GM19468 (cell line): ENCODE results near the gene LRRN4.
"Not testable (repeated sequence)": the region's sequence is repeated elsewhere in the genome, so short reads cannot be mapped to it uniquely, and the experiment has no call there.

ENCODE experiments used
- ATAC-seq: cut with Tn5 transposase; IDR thresholded peaks from one replicate; pipeline ENCODE4 v1.9.1; 2021; ENCODE audit warnings: mild to moderate bottlenecking, moderate library complexity, moderate number of reproducible peaks; ENCODE audit not compliant: unreplicated experiment; ENCODE audit errors: extremely low read depth

Gene LRRN4

GRCh38 chr20:6061544-6061943 is 7.7 kb upstream of the LRRN4 start:
- no peak for ATAC-seq

- no peak for ATAC-seq
Measured at GRCh38 chr20:6060213-6060612, 6.4 kb upstream of the LRRN4 start.

- no peak for ATAC-seq
Measured at GRCh38 chr20:6058684-6059295, 4.9 kb upstream of the LRRN4 start.

GRCh38 chr20:6057691-6058090 is 3.8 kb upstream of the LRRN4 start:
- no peak for ATAC-seq

- ATAC-seq = no peak
Measured at GRCh38 chr20:6057139-6057538, 3.3 kb upstream of the LRRN4 start.

DNA sequence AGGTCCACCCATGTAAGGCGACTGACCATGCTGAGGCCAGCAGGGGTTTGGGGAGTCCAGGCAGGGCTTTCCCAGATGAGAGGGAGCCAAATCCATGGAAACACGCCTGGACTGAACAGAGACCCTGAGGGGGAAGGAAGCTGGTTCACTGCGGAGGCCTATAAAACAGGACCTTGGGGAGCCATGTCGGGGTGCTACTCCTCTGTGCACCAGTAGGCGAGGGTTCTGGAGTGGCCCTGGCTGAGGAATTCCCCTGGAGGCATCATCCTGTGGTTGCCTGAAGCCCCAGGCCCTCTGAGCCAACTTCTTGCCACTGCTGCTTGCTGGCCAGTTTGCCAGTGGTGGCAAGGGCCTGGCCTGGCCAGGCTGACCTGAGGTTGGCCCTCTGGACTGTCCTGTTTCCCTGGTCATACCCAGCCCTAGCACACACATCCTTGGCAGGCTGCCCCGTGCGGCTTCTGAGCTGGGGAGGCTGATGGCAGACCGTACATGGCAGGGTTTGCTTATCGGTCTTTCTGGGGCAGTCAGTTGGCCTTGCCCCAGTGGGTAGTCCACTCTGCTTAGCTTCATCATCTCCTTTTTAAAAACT is 2.2 kb upstream of the LRRN4 start:
- no peak for ATAC-seq

DNA sequence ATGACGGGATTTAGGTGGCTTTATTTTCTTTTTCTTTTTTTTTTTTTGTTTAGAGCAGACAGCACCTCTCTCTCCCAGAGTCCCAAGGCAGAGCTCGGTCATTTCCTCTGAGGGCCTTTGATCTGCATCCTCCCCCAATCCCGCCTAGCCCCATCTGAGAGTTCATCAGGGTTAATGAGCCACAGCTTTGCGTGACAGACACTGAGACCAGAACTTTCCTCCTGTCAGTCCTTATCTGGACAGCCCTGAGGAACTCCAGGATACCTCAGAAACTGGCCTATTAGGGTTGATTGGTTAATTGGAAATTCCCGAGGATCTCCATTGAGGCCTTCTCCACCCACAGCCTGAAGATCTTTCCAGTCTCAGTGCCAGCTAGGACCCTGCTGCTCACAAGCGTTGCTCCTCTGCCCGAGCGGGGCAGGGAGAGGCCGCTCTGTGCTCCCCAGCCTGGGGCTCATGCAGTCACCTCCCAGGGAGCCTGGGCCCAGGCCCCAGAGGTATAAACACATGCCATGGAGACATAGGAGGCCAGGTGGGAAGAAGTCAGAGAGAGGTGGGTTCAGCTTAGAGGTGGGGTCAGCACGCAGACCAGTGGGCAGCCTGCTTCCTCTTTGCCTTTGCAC is 1.4 kb upstream of the LRRN4 start:
- ATAC-seq = no peak

DNA sequence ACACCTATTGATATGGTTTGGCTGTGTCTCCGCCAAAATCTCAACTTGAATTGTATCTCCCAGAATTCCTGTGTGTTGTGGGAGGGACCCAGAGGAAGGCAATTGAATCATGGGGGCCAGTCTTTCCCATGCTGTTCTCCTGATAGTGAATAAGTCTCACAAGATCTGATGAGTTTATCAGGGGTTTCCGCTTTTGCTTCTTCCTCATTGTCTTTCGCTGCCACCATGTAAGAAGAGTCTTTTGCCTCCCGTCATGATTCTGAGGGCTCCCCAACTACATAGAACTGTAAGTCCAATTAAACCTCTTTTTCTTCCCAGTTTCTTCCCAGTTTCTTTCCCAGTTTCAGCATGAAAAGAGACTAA is 810 bp upstream of the LRRN4 start:
- ATAC-seq = not testable (repeated sequence)

- ATAC-seq = no peak
Measured at GRCh38 chr20:6053064-6053775, 640 bp downstream of the LRRN4 start.

DNA sequence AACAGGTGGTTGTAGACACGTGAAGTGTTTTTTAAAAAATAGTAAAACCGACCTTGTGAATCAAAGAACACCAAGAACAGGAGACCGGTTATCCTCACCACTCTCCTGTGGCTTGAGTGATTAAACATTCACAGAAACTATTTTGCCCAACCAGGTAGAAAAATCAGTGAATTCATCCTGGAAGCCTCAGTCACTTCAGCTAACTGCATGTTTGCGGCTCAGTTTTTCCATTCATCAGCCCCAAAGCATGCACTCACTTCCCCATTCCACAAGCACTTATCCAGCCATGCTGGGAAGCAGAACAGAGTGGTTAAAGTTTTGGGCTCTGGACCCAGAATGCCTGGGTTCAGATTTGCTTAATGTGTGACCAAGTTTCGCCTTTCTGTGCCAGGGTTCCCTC is 2.4 kb downstream of the LRRN4 start:
- no peak for ATAC-seq

- ATAC-seq = no peak
Measured at GRCh38 chr20:6048391-6048790, 5.5 kb downstream of the LRRN4 start.

DNA sequence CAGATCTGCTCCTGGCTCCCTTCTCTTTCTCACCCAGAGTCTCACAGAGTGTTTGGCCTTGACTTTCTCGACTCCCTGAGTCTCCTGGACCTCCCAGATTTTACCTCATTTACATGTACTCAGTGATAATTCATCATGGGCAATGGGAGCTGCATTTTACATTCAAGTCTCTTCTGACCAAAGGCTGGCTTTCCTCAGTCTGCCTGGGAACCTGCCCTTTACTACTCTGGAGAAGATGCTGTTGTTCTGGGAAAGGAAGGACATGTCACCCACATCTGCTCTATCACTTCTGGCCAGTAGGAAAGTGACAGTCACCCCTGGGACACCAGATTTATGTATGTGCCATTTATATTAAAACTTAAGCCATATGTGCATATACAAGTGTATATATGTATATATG is 7.4 kb downstream of the LRRN4 start:
- no peak for ATAC-seq

DNA sequence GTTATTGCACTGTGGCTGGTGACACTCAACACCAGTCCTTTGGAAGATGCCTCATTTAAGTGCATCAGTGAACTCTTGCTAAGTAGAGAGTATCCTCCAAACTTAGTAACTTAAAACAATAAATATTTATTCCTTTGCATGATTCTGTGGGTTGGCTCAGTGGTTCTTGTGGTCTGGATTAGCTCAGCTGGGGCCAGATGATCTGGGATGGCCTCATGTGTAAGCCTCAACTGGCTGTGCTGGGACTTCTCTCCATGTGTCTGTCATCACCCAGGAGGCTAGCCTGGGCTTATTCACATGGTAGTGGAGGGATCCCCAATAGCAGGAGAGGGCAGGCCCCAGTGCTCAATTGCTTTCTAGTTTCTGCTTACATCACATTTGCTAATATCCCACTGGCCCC is 8.3 kb downstream of the LRRN4 start:
- no peak for ATAC-seq

DNA sequence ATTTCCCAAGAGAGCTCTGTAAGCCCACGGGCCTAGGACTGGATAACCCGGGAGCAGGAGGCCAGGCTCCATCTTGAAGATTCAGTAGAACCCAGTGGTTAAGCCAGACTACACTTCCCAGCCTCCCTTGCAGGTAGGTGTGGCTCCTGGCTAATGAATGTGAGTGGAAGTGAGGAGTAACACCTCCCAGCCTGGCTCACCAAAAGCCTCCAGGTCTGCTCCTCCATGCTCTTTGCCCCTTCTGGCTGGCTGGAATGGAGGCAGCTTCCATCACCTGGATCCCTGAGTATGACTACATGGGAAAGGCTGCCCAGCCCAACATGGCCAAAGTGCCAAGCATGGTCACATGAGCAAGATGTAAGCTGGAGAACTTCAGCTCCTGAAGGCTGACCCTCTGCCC is 9.7 kb downstream of the LRRN4 start:
- ATAC-seq = no peak

DNA sequence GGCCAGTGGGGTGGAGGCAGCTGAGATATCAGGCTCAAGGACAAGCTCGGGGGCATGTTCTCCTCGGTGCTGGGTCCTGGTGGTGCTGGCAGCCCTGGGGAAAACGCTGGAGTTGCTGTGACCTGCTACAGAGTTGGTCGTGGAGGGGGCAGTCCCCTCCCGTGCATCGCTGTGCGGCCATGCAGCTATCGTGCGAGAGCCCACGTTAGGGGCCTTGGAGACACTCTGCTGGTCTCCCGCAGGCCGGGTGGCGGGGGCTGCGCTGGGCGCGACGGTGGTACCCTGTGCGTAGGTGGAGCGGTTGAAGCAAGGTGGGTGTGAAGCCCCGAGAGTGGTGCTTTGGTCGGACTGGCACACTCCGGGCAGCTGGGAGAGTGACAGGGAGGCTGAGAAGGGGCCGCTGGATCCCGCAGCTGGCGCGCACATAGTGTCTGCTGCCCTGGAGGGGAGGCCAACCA is 12.0 kb downstream of the LRRN4 start:
- no peak for ATAC-seq

DNA sequence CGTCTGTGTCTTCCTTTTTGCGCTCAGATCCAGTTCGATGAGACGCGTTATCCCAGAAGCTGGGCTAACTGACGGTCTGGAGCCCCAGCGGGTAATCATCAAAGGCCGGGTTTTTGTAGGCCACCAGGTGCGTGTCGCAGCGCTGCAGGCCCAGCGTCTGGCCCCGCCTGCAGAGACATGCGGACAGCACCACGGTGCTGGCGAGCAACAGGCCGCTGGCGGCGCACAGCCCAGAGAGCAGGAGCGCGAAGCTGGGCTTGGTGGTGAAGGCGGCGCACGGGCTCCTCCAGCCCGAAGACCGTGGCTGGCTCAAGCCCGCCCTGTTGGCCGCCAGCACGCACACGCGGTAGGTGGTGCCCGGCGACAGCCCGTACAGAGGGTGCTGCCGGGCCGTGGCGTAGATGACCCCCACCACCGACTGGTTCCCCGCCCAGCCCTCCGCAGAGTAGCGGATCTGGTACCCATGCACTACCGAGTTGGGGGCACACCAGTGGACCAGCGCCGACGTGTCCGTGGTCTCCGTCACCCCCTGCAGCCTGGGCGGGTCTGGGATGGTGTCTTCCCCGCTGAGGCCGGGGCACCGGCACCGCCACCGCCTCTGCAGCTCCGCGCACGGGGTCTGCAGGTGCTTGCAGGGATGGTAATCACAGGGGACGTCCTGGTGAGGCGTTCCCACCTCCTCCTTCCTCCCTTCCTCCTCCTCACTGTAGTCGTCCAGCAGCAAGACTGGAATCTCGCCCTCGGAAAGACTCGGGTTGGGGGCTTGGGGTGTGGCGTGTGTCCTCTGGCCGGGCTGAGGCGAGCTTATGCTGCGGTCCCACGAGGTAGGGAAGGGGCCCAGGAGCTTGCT is 12.7 kb downstream of the LRRN4 start:
- no peak for ATAC-seq

DNA sequence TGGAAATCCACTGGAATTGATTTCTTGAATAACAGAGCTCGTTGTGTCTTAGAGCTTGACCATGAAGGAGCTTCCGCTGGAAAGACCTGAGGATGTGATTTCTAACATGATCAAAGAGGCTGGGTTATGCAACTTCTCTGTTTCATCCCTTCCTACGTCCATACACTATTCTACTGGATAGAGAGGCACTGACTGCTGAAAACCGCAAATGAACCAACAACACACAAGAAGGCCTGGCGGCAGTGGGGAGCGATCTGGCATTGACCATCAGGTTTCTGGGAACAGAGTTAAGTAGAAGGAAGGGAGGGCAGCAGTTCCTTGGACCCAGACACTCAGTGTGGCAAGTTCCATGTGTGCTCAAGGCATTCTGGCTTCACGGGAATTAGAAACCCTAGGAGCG is 13.3 kb downstream of the LRRN4 start:
- ATAC-seq = no peak

GRCh38 chr20:6039766-6040165 is 14.1 kb downstream of the LRRN4 start:
- no peak for ATAC-seq

GRCh38 chr20:6038256-6038655 is 15.6 kb downstream of the LRRN4 start:
- ATAC-seq = no peak

- no peak for ATAC-seq
Measured at GRCh38 chr20:6037082-6037481, 16.8 kb downstream of the LRRN4 start.
